Right lobe of liver (tissue), 4 donors: ENCODE data around the gene CST4.

Experiments
- POLR2A ChIP-seq: fragments of 450-650 bp; IDR thresholded peaks from one replicate; pipeline ENCODE4 v1.6.1; 2017; ENCODE audit warnings: antibody characterized with exemption, mild to moderate bottlenecking
- TF ChIP-seq, protein P1 (sequence below), 4 donors: fragments of 200-600 bp in 3 of 4; fragments of 450-650 bp in 1 of 4; IDR thresholded peaks; one replicate each; pipeline versions ENCODE4 v1.5.1 to v1.8.0; 2016 to 2022; ENCODE audit warnings: antibody characterized with exemption in 4 of 4, mild to moderate bottlenecking in 2 of 4
- donor health status: DM: no; HTN: no; CAD: no.
- donor health status: DM: no; HTN: no; CAD: no.
- donor health status: DM: no; HTN: yes; CAD: no.

DNA sequence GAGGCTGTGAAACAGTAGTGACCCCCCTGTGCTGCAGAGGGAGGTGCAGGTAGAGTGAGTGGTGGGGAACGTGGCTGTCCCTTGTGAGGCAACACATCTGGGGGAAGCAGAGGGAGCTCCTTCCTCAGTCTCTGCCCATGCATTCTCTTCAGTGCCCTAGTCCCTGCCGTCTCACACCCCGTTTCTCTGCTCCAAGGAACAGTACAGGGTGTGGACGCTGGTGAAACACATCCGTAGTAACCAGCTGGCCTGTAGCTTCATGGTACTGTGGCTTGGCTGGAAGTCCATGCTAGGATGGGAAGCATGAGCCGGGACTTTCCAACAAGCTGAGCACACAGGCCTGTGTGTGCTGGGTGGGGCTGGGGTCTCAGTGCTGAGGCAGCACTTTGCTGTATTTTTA lies 25.7 kb downstream of the CST4 start:
- no peak for TF ChIP-seq POLR2A
- TF ChIP-seq, protein P1, sequence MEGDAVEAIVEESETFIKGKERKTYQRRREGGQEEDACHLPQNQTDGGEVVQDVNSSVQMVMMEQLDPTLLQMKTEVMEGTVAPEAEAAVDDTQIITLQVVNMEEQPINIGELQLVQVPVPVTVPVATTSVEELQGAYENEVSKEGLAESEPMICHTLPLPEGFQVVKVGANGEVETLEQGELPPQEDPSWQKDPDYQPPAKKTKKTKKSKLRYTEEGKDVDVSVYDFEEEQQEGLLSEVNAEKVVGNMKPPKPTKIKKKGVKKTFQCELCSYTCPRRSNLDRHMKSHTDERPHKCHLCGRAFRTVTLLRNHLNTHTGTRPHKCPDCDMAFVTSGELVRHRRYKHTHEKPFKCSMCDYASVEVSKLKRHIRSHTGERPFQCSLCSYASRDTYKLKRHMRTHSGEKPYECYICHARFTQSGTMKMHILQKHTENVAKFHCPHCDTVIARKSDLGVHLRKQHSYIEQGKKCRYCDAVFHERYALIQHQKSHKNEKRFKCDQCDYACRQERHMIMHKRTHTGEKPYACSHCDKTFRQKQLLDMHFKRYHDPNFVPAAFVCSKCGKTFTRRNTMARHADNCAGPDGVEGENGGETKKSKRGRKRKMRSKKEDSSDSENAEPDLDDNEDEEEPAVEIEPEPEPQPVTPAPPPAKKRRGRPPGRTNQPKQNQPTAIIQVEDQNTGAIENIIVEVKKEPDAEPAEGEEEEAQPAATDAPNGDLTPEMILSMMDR (IDR thresholded peaks at IDR 0.05): no peak
